Loucy (cell line): ENCODE data around the gene SRXN1.

ENCODE experiments used
- H2AFZ ChIP-seq: fragments of 200-600 bp; sonication (generic); 2 replicates; pipeline ENCODE4 v1.6.0; 2016; ENCODE audit warnings: antibody characterized with exemption, mild to moderate bottlenecking, low read length, moderate library complexity
- H3F3A ChIP-seq: fragments of 200-600 bp; 2 replicates; pipeline ENCODE4 v1.6.0; 2016; ENCODE audit warnings: antibody characterized with exemption, low read depth, mild to moderate bottlenecking
- H3K27me3 ChIP-seq: fragments of 200-600 bp; sonication (generic); 2 replicates; pipeline ENCODE4 v1.6.1; 2014; ENCODE audit warnings: low read length, mild to moderate bottlenecking; ENCODE audit not compliant: insufficient read depth, poor library complexity, severe bottlenecking
- H3K36me3 ChIP-seq: fragments of 200-600 bp; sonication (generic); 2 replicates; pipeline ENCODE4 v1.6.1; 2016; ENCODE audit warnings: low read length; ENCODE audit not compliant: insufficient read depth
- H3K4me1 ChIP-seq: fragments of 200-600 bp; sonication (generic); 2 replicates; pipeline ENCODE4 v1.5.1; 2014; ENCODE audit warnings: low read length, mild to moderate bottlenecking; ENCODE audit not compliant: insufficient read depth, poor library complexity, severe bottlenecking
- H3K4me2 ChIP-seq: fragments of 200-600 bp; sonication (generic); 2 replicates; pipeline ENCODE4 v1.6.0; 2014; ENCODE audit warnings: antibody characterized with exemption, low read length, low read depth, mild to moderate bottlenecking; ENCODE audit not compliant: poor library complexity, severe bottlenecking
- H3K4me3 ChIP-seq: fragments of 200-600 bp; sonication (generic); 2 replicates; pipeline ENCODE4 v1.5.1; 2014; ENCODE audit warnings: low read length, mild to moderate bottlenecking, mixed read lengths; ENCODE audit not compliant: poor library complexity, severe bottlenecking
- H3K79me2 ChIP-seq: fragments of 200-600 bp; sonication (generic); 2 replicates; pipeline ENCODE4 v1.6.1; 2014; ENCODE audit warnings: low read length; ENCODE audit not compliant: insufficient read depth
- H3K9ac ChIP-seq: fragments of 200-600 bp; sonication (generic); 2 replicates; pipeline ENCODE4 v1.6.0; 2014; ENCODE audit warnings: mild to moderate bottlenecking, low read depth, low read length, moderate library complexity; ENCODE audit not compliant: poor library complexity, severe bottlenecking
- H3K9me2 ChIP-seq: fragments of 200-600 bp; sonication (generic); replicated peaks from 2 replicates; pipeline ENCODE4 v1.6.1; 2016; ENCODE audit warnings: low read depth, low read length, mixed read lengths
- H3K9me3 ChIP-seq: fragments of 200-600 bp; sonication (generic); 2 replicates; pipeline ENCODE4 v1.6.1; 2014; ENCODE audit warnings: mild to moderate bottlenecking, antibody characterized with exemption, low read length, low read depth; ENCODE audit not compliant: insufficient read depth
- H4K20me1 ChIP-seq: fragments of 200-600 bp; sonication (generic); 2 replicates; pipeline ENCODE4 v1.6.0; 2014; ENCODE audit warnings: antibody characterized with exemption, low read length, mild to moderate bottlenecking; ENCODE audit not compliant: insufficient read depth, poor library complexity, severe bottlenecking
- CTCF ChIP-seq: fragments of 200-600 bp; sonication (generic); conservative IDR thresholded peaks from 2 replicates; pipeline ENCODE4 v1.5.1; 2014; ENCODE audit warnings: mild to moderate bottlenecking, antibody characterized with exemption, low read length
- EZH2phosphoT487 ChIP-seq: fragments of 200-600 bp; IDR thresholded peaks from 2 replicates; pipeline ENCODE4 v1.6.1; 2018; ENCODE audit warnings: antibody characterized with exemption, mild to moderate bottlenecking, moderate library complexity, borderline replicate concordance

The SRXN1 gene

GRCh38 chr20:603116-603640 is 49.8 kb downstream of the SRXN1 start:
- H3K4me1 ChIP-seq, result peaks cover 15% of the 10 kb centered on the region
- H3K36me3 ChIP-seq, result no peaks in the 10 kb centered on the region
- H2AFZ ChIP-seq, result no peak overlapping the region
- no peaks in the 10 kb centered on the region for H3K9me2 ChIP-seq
- TF ChIP-seq CTCF (peak; percentile 38; the same call in 1 of the 2 replicates), EZH2phosphoT487 (no peak)
- H3K79me2 ChIP-seq, result no peaks in the 10 kb centered on the region
- H3K9me3 ChIP-seq, result no peaks in the 10 kb centered on the region
- H3F3A ChIP-seq, result no peaks in the 10 kb centered on the region
- no peaks in the 10 kb centered on the region for H4K20me1 ChIP-seq
- no peak overlapping the region for H3K9ac ChIP-seq
- no peaks in the 10 kb centered on the region for H3K27me3 ChIP-seq
- H3K4me3 ChIP-seq, result no peak overlapping the region
- no peak overlapping the region for H3K4me2 ChIP-seq

GRCh38 chr20:602111-602970 is 50.7 kb downstream of the SRXN1 start:
- Histone ChIP-seq H3K4me3 (no peak overlapping the region), H3K36me3 (no peaks in the 10 kb centered on the region), H2AFZ (no peak overlapping the region), H3F3A (no peaks in the 10 kb centered on the region), H3K9ac (no peak overlapping the region), H3K9me2 (no peaks in the 10 kb centered on the region), H3K9me3 (no peaks in the 10 kb centered on the region), H3K79me2 (no peaks in the 10 kb centered on the region), H3K4me2 (no peak overlapping the region), H3K27me3 (no peaks in the 10 kb centered on the region), H4K20me1 (no peaks in the 10 kb centered on the region), H3K4me1 (peaks cover 7% of the 10 kb centered on the region)
- TF ChIP-seq CTCF (no peak), EZH2phosphoT487 (no peak)

GRCh38 chr20:600736-601135 is 52.3 kb downstream of the SRXN1 start:
- TF ChIP-seq CTCF (no peak), EZH2phosphoT487 (no peak)
- Histone ChIP-seq H2AFZ (no peak overlapping the region), H3K9ac (no peak overlapping the region), H4K20me1 (no peaks in the 10 kb centered on the region), H3K9me2 (no peaks in the 10 kb centered on the region), H3K9me3 (no peaks in the 10 kb centered on the region), H3K36me3 (no peaks in the 10 kb centered on the region), H3K27me3 (no peaks in the 10 kb centered on the region), H3K4me3 (no peak overlapping the region), H3F3A (no peaks in the 10 kb centered on the region), H3K4me1 (no peaks in the 10 kb centered on the region), H3K79me2 (no peaks in the 10 kb centered on the region), H3K4me2 (no peak overlapping the region)
